Endothelial cell of umbilical vein (primary cell): ENCODE results near the gene CLCN5. TPM values are rescaled to one million over a fixed set of nuclear protein-coding genes. Genes with fewer than 3 reads are reported as not detected.

Experiments
- BruUV-seq: library from RNA; stranded (reverse); fragments of 400-500 nt; replicated peaks from 2 replicates; lab custom pipeline; 2021; lab: Mats Ljungman, UMichigan
- CTCF ChIA-PET: fragments of 300-600, 350-600 bp; sonication (Branson Sonifier 250); formaldehyde crosslinking; loops from one replicate; lab custom pipeline; 2021; ENCODE audit warnings: antibody characterized with exemption, inconsistent platforms; lab: Charles Lee
- POLR2A ChIA-PET: fragments of 300-600, 350-600 bp; sonication (Branson Sonifier 250); formaldehyde crosslinking; loops from one replicate; lab custom pipeline; 2021; ENCODE audit warnings: antibody characterized with exemption, inconsistent platforms; lab: Charles Lee
- DNase-seq: peaks from one replicate; pipeline ENCODE4 v3.0.0-alpha.2; 2011; ENCODE audit warnings: low read depth, low spot score
- FAIRE-seq: peaks from 2 replicates; lab custom pipeline; 2011; peaks lifted over from hg19 to GRCh38; lab: Jason Lieb, UNC
- H2AFZ ChIP-seq: 2 replicates; pipeline ENCODE4 v1.6.0; 2012; ENCODE audit warnings: low read depth, low read length, control low read depth, inconsistent platforms
- H3K27ac ChIP-seq: 2 replicates; pipeline ENCODE4 v1.5.1; 2011; ENCODE audit warnings: low read depth, mild to moderate bottlenecking, control low read depth, low read length, moderate library complexity; ENCODE audit not compliant: insufficient read depth
- H3K27me3 ChIP-seq, 2 experiments: 2 replicates each; pipeline versions ENCODE4 v1.6.0 to v1.6.1; 2011; ENCODE audit warnings: low read length in 2 of 2, mixed read lengths in 1 of 2; ENCODE audit not compliant: control insufficient read depth in 2 of 2, insufficient read depth in 2 of 2
- H3K36me3 ChIP-seq, 2 experiments: 2 replicates in 1 of 2; 3 replicates in 1 of 2; pipeline ENCODE4 v1.5.1; 2011; ENCODE audit warnings: low read length in 2 of 2, mild to moderate bottlenecking in 1 of 2, moderate library complexity in 1 of 2; ENCODE audit not compliant: control insufficient read depth in 2 of 2, insufficient read depth in 2 of 2; ENCODE audit errors: extremely low read depth in 1 of 2
- H3K4me1 ChIP-seq: 3 replicates; pipeline ENCODE4 v1.5.1; 2011; ENCODE audit warnings: mild to moderate bottlenecking, low read length; ENCODE audit not compliant: control insufficient read depth, insufficient read depth; ENCODE audit errors: extremely low read depth
- H3K4me2 ChIP-seq: 2 replicates; pipeline ENCODE4 v1.6.1; 2011; ENCODE audit warnings: low read length, control low read depth, mixed read lengths; ENCODE audit not compliant: insufficient read depth
- H3K4me3 ChIP-seq, 3 experiments: fragments of 200-600 bp in 1 of 3; sonication (generic), shearing (Covaris generic) in 1 of 3; replicated peaks in 1 of 3; 2 replicates each; pipeline ENCODE4 v1.5.1; 2011 to 2016; ENCODE audit warnings: control low read depth in 3 of 3, low read length in 3 of 3, mild to moderate bottlenecking in 2 of 3, inconsistent platforms in 1 of 3, low read depth in 1 of 3, moderate library complexity in 1 of 3; ENCODE audit not compliant: insufficient read depth in 1 of 3
- H3K79me2 ChIP-seq: 2 replicates; pipeline ENCODE4 v1.6.0; 2012; ENCODE audit warnings: low read length, inconsistent platforms; ENCODE audit not compliant: control insufficient read depth, insufficient read depth
- H3K9ac ChIP-seq: replicated peaks from 2 replicates; pipeline ENCODE3; 2011; ENCODE audit warnings: low read length, control low read depth; ENCODE audit not compliant: insufficient read depth; ENCODE audit errors: extremely low read depth
- H3K9me1 ChIP-seq: replicated peaks from 3 replicates; pipeline ENCODE4 v1.6.0; 2011; ENCODE audit warnings: mild to moderate bottlenecking, low read length; ENCODE audit not compliant: control insufficient read depth, insufficient read depth; ENCODE audit errors: extremely low read depth
- H3K9me3 ChIP-seq: replicated peaks from 2 replicates; pipeline ENCODE4 v1.5.1; 2012; ENCODE audit warnings: low read length, inconsistent platforms; ENCODE audit not compliant: control insufficient read depth, insufficient read depth
- H4K20me1 ChIP-seq: replicated peaks from 2 replicates; pipeline ENCODE3; 2011; ENCODE audit warnings: mild to moderate bottlenecking, low read length; ENCODE audit not compliant: control insufficient read depth, insufficient read depth; ENCODE audit errors: extremely low read depth
- CTCF ChIP-seq, 2 donors: IDR thresholded peaks; 1 replicate in 1 of 2; 2 replicates in 1 of 2; pipeline ENCODE4 v1.5.1; 2011; ENCODE audit warnings: low read length in 2 of 2, mild to moderate bottlenecking in 2 of 2, moderate library complexity in 2 of 2, control low read depth in 1 of 2, inconsistent platforms in 1 of 2, low read depth in 1 of 2; ENCODE audit not compliant: insufficient read depth in 1 of 2; ENCODE audit errors: extremely low read depth in 1 of 2
- EZH2 ChIP-seq: IDR thresholded peaks from 2 replicates; pipeline ENCODE4 v1.6.1; 2012; ENCODE audit warnings: borderline replicate concordance, low read depth, mild to moderate bottlenecking, moderate library complexity, low read length, inconsistent platforms; ENCODE audit not compliant: severe bottlenecking
- FOS ChIP-seq: IDR thresholded peaks from 2 replicates; pipeline ENCODE4 v1.6.1; 2011; ENCODE audit warnings: mild to moderate bottlenecking, low read length, moderate library complexity, borderline replicate concordance; ENCODE audit not compliant: insufficient read depth
- GATA2 ChIP-seq: IDR thresholded peaks from 2 replicates; pipeline ENCODE4 v1.7.0; 2011; ENCODE audit warnings: low read depth, mild to moderate bottlenecking, moderate library complexity, mixed read lengths, low read length; ENCODE audit not compliant: insufficient read length, insufficient read depth
- JUN ChIP-seq: IDR thresholded peaks from 2 replicates; pipeline ENCODE4 v1.6.1; 2011; ENCODE audit warnings: borderline replicate concordance, low read depth; ENCODE audit not compliant: insufficient read length, insufficient read depth
- MAX ChIP-seq: IDR thresholded peaks from 2 replicates; pipeline ENCODE4 v1.6.1; 2011; ENCODE audit not compliant: insufficient read depth, insufficient read length
- MYC ChIP-seq: IDR thresholded peaks from one replicate; pipeline ENCODE4 v1.6.1; 2011; ENCODE audit warnings: mild to moderate bottlenecking, low read depth, low read length
- POLR2A ChIP-seq: IDR thresholded peaks from 2 replicates; pipeline ENCODE4 v1.6.1; 2012; ENCODE audit warnings: low read depth, mild to moderate bottlenecking, control low read depth, low read length
- POLR2AphosphoS5 ChIP-seq: IDR thresholded peaks from 2 replicates; pipeline ENCODE4 v1.6.1; 2012; ENCODE audit warnings: low read depth, mild to moderate bottlenecking, control low read depth, low read length, moderate library complexity; ENCODE audit not compliant: insufficient read depth
- dilution Hi-C: fragments of 300-500 bp; cut with MboI; formaldehyde crosslinking; loops from one replicate; pipeline ENCODE4 v1.15.0; 2019; ENCODE audit warnings: low sequenced_read_pairs; ENCODE audit not compliant: extremely low pct_ligation_motif_present
- intact Hi-C: fragments of 100-400 bp; cut with micrococcal nuclease; formaldehyde crosslinking; loops from one replicate; pipeline ENCODE4 v1.10.0; 2022
- polyA plus RNA-seq, 4 experiments: library from polyadenylated mRNA; depleted of rRNA in 3 of 4; stranded (reverse) in 3 of 4; unstranded in 1 of 4; fragments of >200 nt; gene quantifications; 2 replicates each; pipeline versions ENCODE4 v1.2.1 to v1.2.3, GENCODE V29; 2011 to 2012; ENCODE audit warnings: missing spikeins in 1 of 4
- total RNA-seq: library from RNA; stranded (reverse); gene quantifications from 2 replicates; pipeline ENCODE4 v1.2.3, GENCODE V29; 2021

The CLCN5 gene
- total and polyA plus RNA-seq, 2 donors (not counting 3 experiments of a cell fraction or from before 2014, with no cell fraction given) = 3.1 to 12.9 TPM

- H3K27me3 ChIP-seq = no peaks in the 10 kb centered on the region
- no peaks in the 10 kb centered on the region for H3K36me3 ChIP-seq
- dilution Hi-C loops (no loop called here), intact Hi-C loops (no loop called here)
- no peaks in the 10 kb centered on the region for H3K4me1 ChIP-seq
- DNase-seq = no peak
- H4K20me1 ChIP-seq = no peaks in the 10 kb centered on the region
- H3K9ac ChIP-seq = no peak overlapping the region
- POLR2A ChIA-PET = no interaction called here
- FAIRE-seq = no peak
- no peak overlapping the region for H3K4me2 ChIP-seq
- no TSS peak for BruUV-seq
- no peaks in the 10 kb centered on the region for H3K9me3 ChIP-seq
- no peak overlapping the region for H3K27ac ChIP-seq
- H3K4me3 ChIP-seq = no peak overlapping the region
- H2AFZ ChIP-seq = no peak overlapping the region
- no peaks in the 10 kb centered on the region for H3K9me1 ChIP-seq
- H3K79me2 ChIP-seq = no peaks in the 10 kb centered on the region
- CTCF ChIA-PET = interaction anchor here (1.0 kb wide), 1 partner anchor 511 kb away, joined by 3 read pairs; no protein-coding TSS in a partner anchor
- TF ChIP-seq MAX = no peak
- no peak for TF ChIP-seq GATA2
- TF ChIP-seq POLR2AphosphoS5 = no peak
- no peak for TF ChIP-seq JUN
- TF ChIP-seq EZH2 = no peak
- no peak for TF ChIP-seq FOS
- no peak for TF ChIP-seq MYC
- no peak for TF ChIP-seq CTCF (IDR thresholded peaks at IDR 0.05; ENCODE audit: extremely low read depth in 1 of 2, insufficient read depth in 1 of 2, low read depth in 1 of 2, low read length in 2 of 2)
- TF ChIP-seq POLR2A = no peak
Measured at GRCh38 chrX:50068893-50069292, 146.5 kb downstream of the CLCN5 start.
